Measurements from ENCODE around the gene PDIA4. TPM values are rescaled to one million over a fixed set of nuclear protein-coding genes. Genes with fewer than 3 reads are reported as not detected.

Gene PDIA4
- total RNA-seq, 1 donor from 2014 or later, result 123 TPM

DNA sequence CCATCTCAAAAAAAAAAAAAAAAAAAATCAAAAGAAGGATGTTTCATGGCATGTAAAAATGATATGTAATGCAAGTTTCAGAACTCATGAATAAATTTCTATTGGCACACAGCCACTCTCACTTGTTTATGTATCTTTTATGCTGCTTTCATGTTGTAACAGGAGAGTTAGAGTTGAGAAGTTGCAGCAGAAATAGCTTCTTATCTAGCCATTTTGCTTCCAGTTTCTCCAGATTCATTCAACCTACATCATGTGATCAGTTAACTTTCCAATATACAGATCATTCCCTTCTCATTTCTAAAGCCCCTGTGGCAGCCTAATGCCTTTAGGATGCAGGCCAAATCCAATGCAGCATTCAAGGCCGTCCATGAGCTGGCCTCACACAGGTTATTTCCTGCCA lies 31.9 kb upstream of the PDIA4 start:
- no peak for ATAC-seq
- intact Hi-C loops (cut with DNase I), result loop anchor here (10.0 kb wide), 1 partner anchor 55 kb away; no protein-coding TSS in a partner anchor
- H3K4me3 ChIP-seq, result no peak overlapping the region
- H3K4me1 ChIP-seq, result no peaks in the 10 kb centered on the region
- DNase-seq, result no peak
- no peaks in the 10 kb centered on the region for H3K27me3 ChIP-seq (ENCODE audit: low read depth)
- H3K27ac ChIP-seq, result no peak overlapping the region
- no peaks in the 10 kb centered on the region for H3K9me3 ChIP-seq
- no peaks in the 10 kb centered on the region for H3K36me3 ChIP-seq
- TF ChIP-seq, protein P1, sequence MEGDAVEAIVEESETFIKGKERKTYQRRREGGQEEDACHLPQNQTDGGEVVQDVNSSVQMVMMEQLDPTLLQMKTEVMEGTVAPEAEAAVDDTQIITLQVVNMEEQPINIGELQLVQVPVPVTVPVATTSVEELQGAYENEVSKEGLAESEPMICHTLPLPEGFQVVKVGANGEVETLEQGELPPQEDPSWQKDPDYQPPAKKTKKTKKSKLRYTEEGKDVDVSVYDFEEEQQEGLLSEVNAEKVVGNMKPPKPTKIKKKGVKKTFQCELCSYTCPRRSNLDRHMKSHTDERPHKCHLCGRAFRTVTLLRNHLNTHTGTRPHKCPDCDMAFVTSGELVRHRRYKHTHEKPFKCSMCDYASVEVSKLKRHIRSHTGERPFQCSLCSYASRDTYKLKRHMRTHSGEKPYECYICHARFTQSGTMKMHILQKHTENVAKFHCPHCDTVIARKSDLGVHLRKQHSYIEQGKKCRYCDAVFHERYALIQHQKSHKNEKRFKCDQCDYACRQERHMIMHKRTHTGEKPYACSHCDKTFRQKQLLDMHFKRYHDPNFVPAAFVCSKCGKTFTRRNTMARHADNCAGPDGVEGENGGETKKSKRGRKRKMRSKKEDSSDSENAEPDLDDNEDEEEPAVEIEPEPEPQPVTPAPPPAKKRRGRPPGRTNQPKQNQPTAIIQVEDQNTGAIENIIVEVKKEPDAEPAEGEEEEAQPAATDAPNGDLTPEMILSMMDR (IDR thresholded peaks at IDR 0.05), result no peak

DNA sequence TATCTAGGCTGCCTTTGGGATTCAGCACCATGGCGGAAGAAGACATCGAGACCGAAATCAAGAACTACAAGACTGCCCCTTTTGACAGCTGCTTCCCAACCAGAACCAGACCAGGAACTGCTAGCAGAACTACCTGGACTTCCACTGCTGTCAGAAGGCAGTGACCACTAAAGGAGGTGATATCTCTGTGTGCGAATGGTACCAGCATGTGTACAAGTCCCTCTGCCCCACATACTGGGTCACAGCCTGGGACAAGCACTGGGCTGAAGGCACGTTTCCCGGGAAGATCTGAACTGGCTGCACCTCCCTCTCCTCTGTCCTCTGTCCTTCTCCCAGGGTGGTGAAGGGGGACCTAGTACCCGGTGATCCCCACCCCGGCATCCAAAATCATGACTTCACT lies 25.6 kb upstream of the PDIA4 start:
- Histone ChIP-seq H3K27ac (no peak overlapping the region), H3K36me3 (no peaks in the 10 kb centered on the region), H3K4me1 (no peaks in the 10 kb centered on the region), H3K4me3 (no peak overlapping the region), H3K9me3 (no peaks in the 10 kb centered on the region), H3K27me3 (ENCODE audit: low read depth) (no peaks in the 10 kb centered on the region)
- TF ChIP-seq, protein P1 (IDR thresholded peaks at IDR 0.05), result no peak
- ATAC-seq (no peak), DNase-seq (no peak)
- intact Hi-C loops (cut with DNase I), result no loop called here

DNA sequence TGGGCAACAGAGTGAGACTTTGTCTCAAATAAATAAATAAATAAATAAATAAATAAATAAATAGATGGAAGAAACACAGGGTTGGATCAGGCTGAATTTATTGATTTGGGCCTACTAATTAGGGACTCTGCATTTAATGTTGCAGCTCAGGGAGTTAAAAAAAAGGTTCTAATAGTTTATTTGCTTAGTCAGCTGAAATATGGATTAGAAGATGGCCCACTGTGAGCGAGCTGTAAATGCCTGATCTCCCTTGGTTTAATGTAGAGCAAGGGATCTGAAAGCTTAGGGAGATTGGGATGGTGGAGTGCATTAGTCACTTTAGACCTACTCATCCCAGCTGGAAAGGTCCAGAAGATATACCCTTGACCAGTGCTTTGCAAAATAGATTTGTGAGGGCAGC lies 25.1 kb upstream of the PDIA4 start:
- no peaks in the 10 kb centered on the region for H3K9me3 ChIP-seq
- H3K27me3 ChIP-seq (ENCODE audit: low read depth), result no peaks in the 10 kb centered on the region
- no peak overlapping the region for H3K27ac ChIP-seq
- TF ChIP-seq, protein P1 (IDR thresholded peaks at IDR 0.05), result no peak
- ATAC-seq (no peak), DNase-seq (no peak)
- no peak overlapping the region for H3K4me3 ChIP-seq
- H3K36me3 ChIP-seq, result no peaks in the 10 kb centered on the region
- intact Hi-C loops (cut with DNase I), result no loop called here
- H3K4me1 ChIP-seq, result no peaks in the 10 kb centered on the region

DNA sequence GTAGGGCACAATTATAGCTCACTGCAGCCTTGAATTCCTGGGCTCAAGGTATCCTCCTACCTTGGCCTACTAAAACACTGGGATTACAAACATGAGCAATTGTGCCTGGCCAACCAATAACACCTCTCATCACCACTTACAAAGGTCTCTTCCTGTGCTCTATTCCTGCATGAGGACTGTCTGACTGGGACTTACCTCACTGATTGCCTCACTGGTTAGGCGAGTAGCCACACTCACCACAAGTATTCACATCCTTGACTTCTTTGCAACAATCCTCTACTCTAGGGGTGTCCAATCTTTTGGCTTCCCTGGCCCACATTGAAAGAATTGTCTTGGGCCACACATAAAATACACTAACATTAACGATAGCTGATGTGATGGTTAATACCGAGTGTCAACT lies 22.6 kb upstream of the PDIA4 start:
- H3K4me3 ChIP-seq, result no peak overlapping the region
- no peaks in the 10 kb centered on the region for H3K27me3 ChIP-seq (ENCODE audit: low read depth)
- H3K36me3 ChIP-seq, result no peaks in the 10 kb centered on the region
- no peak for DNase-seq
- intact Hi-C loops (cut with DNase I), result no loop called here
- H3K4me1 ChIP-seq, result no peaks in the 10 kb centered on the region
- ATAC-seq, result no peak
- TF ChIP-seq, protein P1 (IDR thresholded peaks at IDR 0.05), result no peak
- no peak overlapping the region for H3K27ac ChIP-seq
- no peaks in the 10 kb centered on the region for H3K9me3 ChIP-seq

DNA sequence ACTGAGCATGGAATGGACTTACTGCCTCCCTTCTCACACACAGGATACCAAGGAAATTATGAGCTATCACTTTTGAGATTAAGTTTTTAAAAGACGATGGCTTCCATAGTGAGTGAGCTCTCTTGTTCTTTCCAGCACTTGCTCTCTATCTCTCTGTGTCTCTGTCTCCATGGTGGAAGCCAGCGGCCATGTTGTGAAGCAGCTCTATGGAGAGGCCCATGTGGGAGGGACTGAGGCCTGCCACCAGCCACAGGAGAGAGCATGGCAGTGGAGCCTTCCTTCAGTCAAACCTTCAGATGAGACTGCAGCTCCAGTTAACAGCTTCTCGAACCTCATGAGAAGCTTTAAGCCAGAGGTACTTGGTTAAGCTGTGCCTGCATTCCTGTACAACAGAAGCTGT lies 20.5 kb upstream of the PDIA4 start:
- no peak overlapping the region for H3K27ac ChIP-seq
- ATAC-seq (no peak), DNase-seq (no peak)
- intact Hi-C loops (cut with DNase I), result no loop called here
- H3K27me3 ChIP-seq (ENCODE audit: low read depth), result no peaks in the 10 kb centered on the region
- no peaks in the 10 kb centered on the region for H3K4me1 ChIP-seq
- H3K9me3 ChIP-seq, result no peaks in the 10 kb centered on the region
- TF ChIP-seq, protein P1 (IDR thresholded peaks at IDR 0.05), result no peak
- H3K36me3 ChIP-seq, result no peaks in the 10 kb centered on the region
- H3K4me3 ChIP-seq, result no peak overlapping the region

DNA sequence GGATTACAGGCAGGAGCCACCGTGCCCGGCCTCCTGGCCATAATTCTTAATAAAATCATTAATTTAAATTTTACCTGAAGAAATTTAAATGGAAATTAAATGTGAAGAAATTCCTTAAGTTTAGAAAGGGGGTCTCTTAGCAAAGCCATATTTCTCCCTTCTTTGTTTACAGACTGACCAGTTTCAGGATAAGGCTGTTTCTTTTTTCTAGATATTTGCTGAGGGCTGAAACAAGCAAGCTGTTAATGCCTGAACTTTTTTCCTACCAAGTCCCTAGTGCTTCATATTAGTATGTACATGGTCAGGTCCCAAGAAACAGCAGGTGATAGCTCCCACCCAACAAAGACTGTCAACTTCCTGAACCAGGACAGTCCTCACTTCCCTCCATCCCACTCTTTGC lies 18.1 kb upstream of the PDIA4 start:
- intact Hi-C loops (cut with DNase I), result no loop called here
- H3K4me1 ChIP-seq, result no peaks in the 10 kb centered on the region
- H3K9me3 ChIP-seq, result no peaks in the 10 kb centered on the region
- no peaks in the 10 kb centered on the region for H3K27me3 ChIP-seq (ENCODE audit: low read depth)
- no peak for ATAC-seq
- DNase-seq, result no peak
- TF ChIP-seq, protein P1 (IDR thresholded peaks at IDR 0.05), result no peak
- H3K4me3 ChIP-seq, result no peak overlapping the region
- H3K27ac ChIP-seq, result no peak overlapping the region
- no peaks in the 10 kb centered on the region for H3K36me3 ChIP-seq
